Tibial artery (tissue), 4 donors: ENCODE data around the gene SORBS2.

Experiments
- DNase-seq, 2 donors: peaks; one replicate each; pipeline ENCODE4 v3.0.0-alpha.2; 2019
- H3K27ac ChIP-seq, 2 donors: fragments of 200-600 bp; sonication (generic) in 1 of 2; 1 replicate in 1 of 2; 2 replicates in 1 of 2; pipeline ENCODE4 v1.5.1; 2018 to 2019; ENCODE audit warnings: mild to moderate bottlenecking in 1 of 2
- H3K27me3 ChIP-seq, 2 donors: fragments of 200-600 bp; sonication (generic) in 1 of 2; one replicate each; pipeline versions ENCODE4 v1.5.1 to v1.6.0; 2016 to 2019
- H3K36me3 ChIP-seq, 3 donors: fragments of 200-600 bp; sonication (generic) in 2 of 3; one replicate each; pipeline ENCODE4 v1.5.1; 2016 to 2019; ENCODE audit warnings: mild to moderate bottlenecking in 2 of 3
- H3K4me1 ChIP-seq, 4 donors: fragments of 200-600 bp; sonication (generic) in 2 of 4; 1 replicate in 3 of 4; 2 replicates in 1 of 4; pipeline ENCODE4 v1.5.1; 2016 to 2019
- H3K4me3 ChIP-seq, 2 donors: fragments of 200-600 bp; sonication (generic) in 1 of 2; 1 replicate in 1 of 2; 2 replicates in 1 of 2; pipeline ENCODE4 v1.5.1; 2018 to 2019; ENCODE audit warnings: mild to moderate bottlenecking in 2 of 2
- H3K9me3 ChIP-seq, 3 donors: fragments of 200-600 bp; sonication (generic) in 1 of 3; one replicate each; pipeline ENCODE4 v1.5.1; 2016 to 2019
- intact Hi-C: fragments of 100-400 bp; cut with DNase I; formaldehyde crosslinking; loops from one replicate; pipeline ENCODE4 v1.15.0; 2023; ENCODE audit warnings: low total_unique reads
- TF ChIP-seq, protein P1 (sequence below), 2 experiments: fragments of 200-600 bp in 1 of 2; fragments of 450-650 bp in 1 of 2; IDR thresholded peaks; one replicate each; pipeline ENCODE4 v1.5.1; 2017 to 2019; ENCODE audit warnings: antibody characterized with exemption in 2 of 2, mild to moderate bottlenecking in 1 of 2, moderate library complexity in 1 of 2

The SORBS2 gene

DNA sequence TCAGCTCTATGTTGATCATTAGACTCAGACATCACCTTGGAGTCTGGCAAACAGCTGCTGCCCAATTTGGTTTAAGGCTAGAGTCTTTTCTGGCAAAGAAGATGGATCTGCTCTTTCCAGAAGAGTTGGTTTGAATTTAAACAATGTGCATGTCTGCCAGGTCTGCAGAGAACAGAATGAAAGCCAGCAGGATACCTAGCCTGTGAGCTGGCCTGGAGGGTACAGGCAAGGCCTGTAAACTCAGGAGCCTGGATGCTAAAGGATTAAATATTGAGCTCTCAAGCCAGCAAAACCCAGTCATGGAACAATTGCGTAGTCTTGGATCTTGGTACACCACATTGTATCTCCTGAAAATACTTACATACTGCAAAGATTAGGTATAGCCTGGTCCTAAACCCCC is 261.1 kb downstream of the SORBS2 start:
- Histone ChIP-seq H3K27ac (no peak overlapping the region), H3K4me3 (no peak overlapping the region), H3K9me3 (no peaks in the 10 kb centered on the region), H3K4me1 (peaks cover 0 to 30% (median 11%) of the 10 kb centered on the region in 4 donors), H3K27me3 (no peaks in the 10 kb centered on the region), H3K36me3 (no peaks in the 10 kb centered on the region)
- DNase-seq, result no peak
- intact Hi-C loops, result no loop called here
- TF ChIP-seq, protein P1, sequence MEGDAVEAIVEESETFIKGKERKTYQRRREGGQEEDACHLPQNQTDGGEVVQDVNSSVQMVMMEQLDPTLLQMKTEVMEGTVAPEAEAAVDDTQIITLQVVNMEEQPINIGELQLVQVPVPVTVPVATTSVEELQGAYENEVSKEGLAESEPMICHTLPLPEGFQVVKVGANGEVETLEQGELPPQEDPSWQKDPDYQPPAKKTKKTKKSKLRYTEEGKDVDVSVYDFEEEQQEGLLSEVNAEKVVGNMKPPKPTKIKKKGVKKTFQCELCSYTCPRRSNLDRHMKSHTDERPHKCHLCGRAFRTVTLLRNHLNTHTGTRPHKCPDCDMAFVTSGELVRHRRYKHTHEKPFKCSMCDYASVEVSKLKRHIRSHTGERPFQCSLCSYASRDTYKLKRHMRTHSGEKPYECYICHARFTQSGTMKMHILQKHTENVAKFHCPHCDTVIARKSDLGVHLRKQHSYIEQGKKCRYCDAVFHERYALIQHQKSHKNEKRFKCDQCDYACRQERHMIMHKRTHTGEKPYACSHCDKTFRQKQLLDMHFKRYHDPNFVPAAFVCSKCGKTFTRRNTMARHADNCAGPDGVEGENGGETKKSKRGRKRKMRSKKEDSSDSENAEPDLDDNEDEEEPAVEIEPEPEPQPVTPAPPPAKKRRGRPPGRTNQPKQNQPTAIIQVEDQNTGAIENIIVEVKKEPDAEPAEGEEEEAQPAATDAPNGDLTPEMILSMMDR (IDR thresholded peaks at IDR 0.05), result no peak

DNA sequence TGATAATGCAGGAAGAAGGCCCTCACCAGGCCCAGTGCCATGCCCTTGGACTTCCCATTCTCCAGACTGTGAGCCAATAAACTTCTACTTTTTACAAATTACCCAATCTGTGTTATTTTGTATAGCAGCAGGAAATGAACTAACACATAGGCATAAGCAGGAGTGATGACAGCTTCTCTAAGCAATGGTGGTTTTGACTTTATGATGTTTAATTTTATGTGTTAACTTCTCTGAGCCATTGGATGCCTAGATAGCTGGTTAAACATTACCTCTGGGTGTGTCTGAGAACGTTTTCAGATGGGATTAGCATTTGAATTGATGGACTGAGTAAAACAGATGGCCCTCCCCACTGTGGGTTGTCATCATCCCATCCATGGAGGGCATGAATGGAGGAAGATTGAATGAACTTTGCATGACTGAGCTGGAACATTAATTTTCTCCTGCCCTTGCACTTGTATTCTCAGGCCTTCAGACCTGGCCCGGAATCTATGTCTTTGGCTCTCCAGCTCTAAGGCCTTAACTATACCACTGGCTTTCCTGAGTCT is 262.8 kb downstream of the SORBS2 start:
- peaks cover 0 to 22% (median 6%) of the 10 kb centered on the region in 4 donors for H3K4me1 ChIP-seq
- intact Hi-C loops, result no loop called here

DNA sequence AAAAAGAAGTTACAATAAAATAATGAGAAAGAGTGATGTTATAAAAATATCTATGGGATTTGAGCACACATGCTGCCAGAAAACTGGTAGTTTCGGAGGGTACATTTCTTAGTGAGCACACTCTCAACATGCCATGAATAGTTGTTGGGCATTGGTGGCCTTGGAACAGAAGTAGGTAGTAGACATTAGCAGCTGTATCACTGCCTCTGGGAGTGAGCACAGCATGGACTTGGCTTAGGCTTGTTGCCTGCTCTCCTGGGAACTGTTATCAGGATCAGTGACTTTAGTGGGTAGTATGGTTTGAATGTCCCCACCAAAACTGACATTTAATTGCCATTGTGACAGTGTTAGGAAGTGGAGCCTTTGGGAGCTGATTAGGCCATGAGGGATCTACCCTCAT is 263.4 kb downstream of the SORBS2 start:
- Histone ChIP-seq H3K27me3 (no peaks in the 10 kb centered on the region), H3K27ac (peak overlapping the region; percentile 27 to 41), H3K4me1 (peaks cover 0 to 17% (median 4%) of the 10 kb centered on the region in 4 donors), H3K36me3 (no peaks in the 10 kb centered on the region), H3K4me3 (no peak overlapping the region), H3K9me3 (no peaks in the 10 kb centered on the region)
- intact Hi-C loops, result no loop called here
- no peak for DNase-seq
- TF ChIP-seq, protein P1 (IDR thresholded peaks at IDR 0.05), result no peak

More for the DNA sequence above, 262.8 kb downstream of the SORBS2 start:
- TF ChIP-seq, protein P1 (IDR thresholded peaks at IDR 0.05), result no peak
- H3K36me3 ChIP-seq, result no peaks in the 10 kb centered on the region
- H3K4me3 ChIP-seq, result no peak overlapping the region
- no peak for DNase-seq
- H3K27ac ChIP-seq, result peak overlapping the region; percentile 27 to 41
- no peaks in the 10 kb centered on the region for H3K9me3 ChIP-seq
- H3K27me3 ChIP-seq, result no peaks in the 10 kb centered on the region

DNA sequence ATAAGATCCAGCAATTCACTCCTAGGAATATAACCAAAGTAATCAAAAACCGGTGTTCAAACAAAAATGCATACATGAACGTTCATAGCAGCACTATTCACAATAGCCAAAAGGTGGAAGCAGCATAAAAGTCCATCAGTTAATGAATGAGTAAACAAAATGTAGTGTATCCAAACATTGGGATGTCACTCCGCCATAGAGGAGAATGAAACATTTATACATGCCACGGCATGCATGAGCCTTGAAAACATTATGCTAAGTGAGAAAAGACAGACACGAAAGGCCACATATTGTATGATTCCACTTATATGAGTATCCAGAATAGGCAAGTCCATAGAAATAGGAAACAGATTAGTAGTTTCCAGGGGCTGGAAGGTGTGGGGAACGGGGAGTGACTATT is 265.7 kb downstream of the SORBS2 start:
- Histone ChIP-seq H3K27me3 (no peaks in the 10 kb centered on the region), H3K4me3 (no peak overlapping the region), H3K9me3 (no peaks in the 10 kb centered on the region), H3K27ac (no peak overlapping the region), H3K4me1 (peaks cover 0 to 32% (median 9%) of the 10 kb centered on the region in 4 donors), H3K36me3 (no peaks in the 10 kb centered on the region)
- DNase-seq, result no peak
- TF ChIP-seq, protein P1 (IDR thresholded peaks at IDR 0.05), result no peak
- intact Hi-C loops, result no loop called here

DNA sequence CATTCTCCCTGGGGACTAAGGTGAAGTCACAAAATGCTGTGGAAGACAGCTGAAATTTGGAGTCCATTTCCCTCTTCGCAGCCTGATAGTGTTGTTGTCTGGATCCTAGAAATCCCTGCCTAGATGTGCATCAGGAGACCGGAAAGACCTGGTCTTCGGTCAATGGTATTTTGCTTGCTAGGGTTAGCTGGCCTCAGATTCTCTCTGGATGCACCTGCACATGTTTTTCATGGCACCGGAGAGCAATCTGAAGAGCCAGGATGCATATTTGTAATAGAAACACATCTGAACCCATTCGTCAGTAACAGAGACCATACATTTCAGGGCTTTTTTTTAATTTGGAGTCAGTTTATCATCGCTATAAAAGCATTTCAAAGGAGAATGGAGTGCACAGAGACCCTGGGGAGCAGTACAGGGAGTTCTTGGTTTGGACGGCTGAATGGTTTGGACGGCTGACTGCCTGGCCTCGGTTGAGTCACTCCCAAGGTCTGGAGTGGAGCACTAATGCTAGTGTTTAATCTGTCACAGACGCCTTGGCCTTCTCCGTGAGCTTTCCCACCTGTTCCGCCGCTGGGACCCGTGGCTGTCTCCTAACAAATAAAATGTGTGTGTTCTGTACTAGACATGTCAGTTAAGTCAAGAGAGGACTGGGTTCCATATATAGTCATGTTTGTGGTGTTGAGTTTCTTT is 269.2 kb downstream of the SORBS2 start:
- H3K9me3 ChIP-seq, result no peaks in the 10 kb centered on the region
- peak; percentile 56 to 78 for DNase-seq
- peaks cover 0 to 32% (median 12%) of the 10 kb centered on the region in 4 donors for H3K4me1 ChIP-seq
- TF ChIP-seq, protein P1 (IDR thresholded peaks at IDR 0.05), result no peak
- H3K27ac ChIP-seq, result peak overlapping the region; percentile 69 to 77
- H3K27me3 ChIP-seq, result no peaks in the 10 kb centered on the region
- intact Hi-C loops, result no loop called here
- no peak overlapping the region for H3K4me3 ChIP-seq
- no peaks in the 10 kb centered on the region for H3K36me3 ChIP-seq
